Limb (tissue), 2 donors: ENCODE results near the gene WNT11.

ENCODE experiments used
- DNase-seq, 2 donors: peaks; one replicate each; pipeline ENCODE4 v3.0.0-alpha.2; 2016; ENCODE audit errors: extremely low spot score in 2 of 2

The WNT11 gene

DNA sequence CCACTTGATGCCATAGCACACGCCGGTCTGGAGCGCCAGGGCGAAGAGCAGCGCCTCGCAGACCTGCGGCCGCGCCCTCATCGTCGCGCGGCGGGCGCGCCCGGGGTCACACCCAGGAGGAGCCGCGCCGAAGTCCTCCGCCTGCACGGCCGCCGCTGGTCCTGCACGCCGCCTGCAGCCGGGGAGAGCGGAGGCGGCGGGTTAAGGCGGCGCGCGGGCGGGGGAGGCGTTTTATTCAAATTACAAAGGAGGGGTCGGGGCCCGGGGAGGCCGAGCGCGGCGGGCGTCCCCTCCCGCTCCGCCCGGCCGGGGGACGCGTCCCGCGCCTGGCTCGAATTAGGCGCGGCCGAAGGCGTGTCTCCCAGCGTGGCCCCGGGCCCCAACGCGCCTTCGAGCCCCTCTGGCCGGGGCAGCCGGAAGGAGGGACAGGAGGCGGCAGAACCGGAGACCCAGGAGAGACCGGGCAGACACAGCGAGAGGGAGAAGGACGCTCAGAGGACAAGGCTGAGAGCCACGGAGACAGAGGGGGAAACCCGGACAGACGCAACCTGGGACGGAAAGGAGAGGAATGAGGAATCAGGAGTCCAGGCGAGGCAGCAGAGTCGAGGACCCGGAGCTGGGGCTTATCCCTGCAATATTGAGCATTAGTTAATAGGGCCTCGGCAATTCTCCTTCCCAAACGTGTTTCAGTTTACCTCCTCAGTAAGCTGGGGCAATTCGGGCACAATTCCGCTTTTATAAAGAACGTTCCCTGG, at the start of gene WNT11:
Gene WNT11, minus strand, starts transcription at position 176 of the 755 bp plus-strand sequence. Its CDS starts 95 bp downstream, at position 81.
- DNase-seq: peak in 1 of 2 donors; percentile 75

DNA sequence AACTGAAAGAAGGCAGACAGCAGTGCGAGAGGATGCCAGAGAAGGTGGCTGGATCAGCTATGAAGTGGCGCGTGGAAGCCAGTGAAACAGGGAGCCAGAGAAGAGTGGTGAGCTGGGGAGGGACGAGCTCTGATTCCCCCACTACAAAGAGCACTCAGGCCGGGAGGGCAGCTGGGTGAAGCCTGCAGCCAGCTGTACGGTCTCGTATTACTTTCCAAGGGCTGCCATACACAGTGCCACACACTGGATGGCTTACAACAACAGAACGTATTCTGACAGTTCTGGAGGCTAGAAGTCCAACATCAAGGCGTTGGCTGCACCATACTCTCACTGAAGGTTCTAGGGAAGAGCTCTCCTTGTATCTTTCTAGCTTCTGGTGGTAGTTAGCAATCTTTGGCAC, 47.1 kb upstream of the WNT11 start:
- DNase-seq: no peak

DNA sequence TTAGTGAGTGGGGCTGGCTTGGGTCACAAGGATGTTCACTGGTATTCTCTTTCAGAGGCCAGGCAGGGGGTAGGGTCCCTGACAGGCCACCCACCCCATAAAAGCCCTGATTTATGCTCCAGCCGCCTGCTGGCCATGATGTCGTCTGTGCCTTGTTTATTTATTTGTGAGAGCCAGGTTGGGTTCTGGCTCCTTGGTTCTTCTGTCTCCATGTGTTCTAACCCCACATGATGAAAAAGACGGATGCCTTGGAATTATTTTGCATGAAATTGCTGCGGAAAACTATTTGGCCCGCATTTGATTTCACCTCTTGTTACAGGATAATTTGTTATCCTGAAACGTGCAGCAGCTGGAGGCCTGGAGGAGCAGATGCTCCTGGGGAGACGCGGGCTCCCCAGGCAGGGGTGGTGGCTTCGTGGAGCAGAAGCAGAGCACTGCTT, 46.3 kb upstream of the WNT11 start:
- no peak for DNase-seq

DNA sequence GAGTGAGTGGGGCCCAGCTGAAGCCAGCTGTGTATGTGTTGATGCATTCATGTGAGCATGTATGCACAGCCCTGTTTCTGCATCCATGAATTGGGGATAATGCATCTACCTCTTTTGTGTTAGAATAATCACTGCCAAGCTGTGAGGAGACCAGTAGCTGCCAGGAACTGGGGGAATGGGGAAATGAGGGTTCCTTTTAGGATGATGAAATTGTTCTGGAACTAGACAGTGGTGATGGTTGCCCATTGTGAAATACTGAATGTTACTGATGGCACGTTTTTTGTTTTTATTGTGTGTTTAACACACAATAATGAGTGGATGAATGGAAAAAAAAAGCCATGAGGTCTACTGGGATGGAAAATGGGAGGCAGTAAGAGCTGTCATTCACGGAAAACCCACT, 45.3 kb upstream of the WNT11 start:
- no peak for DNase-seq

DNA sequence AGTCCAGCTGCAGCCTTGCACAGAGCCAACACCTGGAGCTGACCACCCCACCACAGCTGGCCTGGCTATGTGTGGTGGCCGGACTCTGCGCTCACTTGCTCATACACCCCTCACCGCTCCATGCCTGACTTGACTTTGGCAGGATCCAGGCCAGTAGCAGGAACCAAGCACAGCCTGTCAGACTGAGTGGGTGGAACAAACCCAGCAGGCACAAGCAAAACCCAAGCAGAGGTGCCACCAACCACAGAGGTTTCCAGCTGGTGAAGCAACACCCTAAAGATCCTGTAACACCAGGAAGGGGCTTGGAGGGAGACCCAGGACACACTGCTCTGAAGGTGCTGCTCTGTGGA, 44.9 kb upstream of the WNT11 start:
- no peak for DNase-seq

DNA sequence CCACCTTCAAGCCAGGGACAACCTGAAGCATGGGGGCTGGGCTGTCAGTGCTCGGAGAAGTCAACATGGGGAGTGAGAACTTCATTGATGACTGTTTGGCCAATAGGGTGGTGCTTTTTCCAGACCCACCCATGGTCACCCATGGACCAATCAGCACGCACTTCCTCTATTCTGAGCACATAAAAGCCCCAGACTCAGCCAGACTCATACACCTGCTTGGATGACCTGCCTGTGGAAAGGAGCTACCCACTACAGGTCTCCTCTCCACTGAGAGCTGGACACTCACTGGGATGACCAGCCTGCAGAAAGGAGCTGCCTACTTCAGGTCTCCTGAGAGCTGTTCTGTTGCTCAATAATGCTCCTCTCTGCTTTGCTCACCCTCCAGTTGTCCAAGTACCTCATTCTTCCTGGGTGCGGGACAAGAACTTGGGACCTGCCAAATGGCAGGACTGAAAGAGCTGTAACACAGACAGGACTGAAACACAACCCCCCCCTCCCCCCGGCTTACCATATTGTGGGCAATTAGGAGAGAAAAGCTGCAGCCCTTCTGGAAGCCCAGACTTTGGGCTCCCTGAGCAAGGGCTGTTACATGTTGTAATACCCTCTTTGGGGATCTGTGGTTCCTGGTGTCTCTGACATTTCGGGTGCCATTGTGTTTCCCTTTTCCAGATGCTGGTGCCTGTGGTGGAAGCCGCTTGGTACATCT, 44.4 kb upstream of the WNT11 start:
- DNase-seq: no peak

DNA sequence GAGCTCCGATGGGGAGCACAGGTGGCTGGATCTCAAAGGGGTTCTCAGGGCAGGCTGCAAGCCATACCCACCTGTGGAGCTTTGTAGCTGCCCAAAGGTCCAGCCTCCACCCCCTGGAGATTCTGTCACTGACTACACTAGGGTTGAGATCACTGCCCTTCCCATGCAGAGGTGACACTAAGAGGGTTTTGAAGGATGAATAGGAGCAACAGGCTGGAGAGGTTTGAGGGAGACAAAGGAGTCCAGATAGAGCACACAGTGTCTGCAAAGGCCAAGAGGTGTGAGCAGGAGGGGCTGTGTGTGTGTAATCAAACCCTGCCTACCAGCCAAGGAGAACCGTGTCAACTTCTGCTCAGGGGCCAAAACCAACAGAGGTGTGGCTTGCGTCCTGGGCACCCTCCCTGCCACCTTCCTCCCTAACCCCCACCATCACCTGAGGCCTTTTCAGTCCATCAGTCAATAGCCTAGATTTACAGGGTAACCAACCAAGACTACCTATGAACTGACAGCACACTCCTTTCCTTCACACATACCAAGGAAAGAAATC, 43.0 kb upstream of the WNT11 start:
- no peak for DNase-seq

DNA sequence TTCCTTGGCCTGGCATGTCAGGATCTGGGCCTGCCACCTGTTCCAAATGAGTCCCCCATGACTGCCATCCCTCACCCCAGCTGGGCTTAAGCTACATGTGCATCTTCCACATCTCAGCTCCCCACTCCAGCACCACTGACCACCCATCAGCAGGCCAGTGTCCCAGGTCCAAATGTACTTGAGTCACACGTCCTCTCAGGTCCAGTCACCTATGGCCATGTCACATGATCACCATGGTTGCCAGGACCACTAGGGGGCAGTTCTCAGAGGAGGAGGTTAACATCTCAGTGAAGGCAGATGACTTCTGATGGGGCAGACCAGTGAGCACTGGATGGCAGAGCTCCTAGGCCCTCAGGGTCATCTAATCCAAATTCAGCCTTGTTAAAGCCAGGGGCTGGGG, 41.9 kb upstream of the WNT11 start:
- no peak for DNase-seq

DNA sequence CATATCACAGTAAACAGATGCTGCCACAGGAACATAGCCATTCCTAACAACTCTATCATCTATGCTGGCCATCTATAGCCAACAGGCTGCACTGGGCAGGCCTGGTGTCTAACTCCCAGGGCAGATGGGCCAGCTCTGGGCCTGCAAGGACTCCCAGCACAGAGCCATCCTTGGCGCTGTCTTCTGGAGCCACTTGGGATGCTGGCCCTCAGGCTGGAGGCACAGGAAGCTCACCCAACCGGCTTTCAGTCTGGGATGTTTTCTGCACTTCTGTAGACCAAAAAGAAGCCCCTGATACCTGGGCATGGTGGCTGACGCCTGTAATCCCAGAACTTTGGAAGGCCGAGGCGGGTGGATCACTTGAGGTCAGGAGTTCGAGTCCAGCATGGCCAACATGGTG, 40.8 kb upstream of the WNT11 start:
- DNase-seq: no peak

DNA sequence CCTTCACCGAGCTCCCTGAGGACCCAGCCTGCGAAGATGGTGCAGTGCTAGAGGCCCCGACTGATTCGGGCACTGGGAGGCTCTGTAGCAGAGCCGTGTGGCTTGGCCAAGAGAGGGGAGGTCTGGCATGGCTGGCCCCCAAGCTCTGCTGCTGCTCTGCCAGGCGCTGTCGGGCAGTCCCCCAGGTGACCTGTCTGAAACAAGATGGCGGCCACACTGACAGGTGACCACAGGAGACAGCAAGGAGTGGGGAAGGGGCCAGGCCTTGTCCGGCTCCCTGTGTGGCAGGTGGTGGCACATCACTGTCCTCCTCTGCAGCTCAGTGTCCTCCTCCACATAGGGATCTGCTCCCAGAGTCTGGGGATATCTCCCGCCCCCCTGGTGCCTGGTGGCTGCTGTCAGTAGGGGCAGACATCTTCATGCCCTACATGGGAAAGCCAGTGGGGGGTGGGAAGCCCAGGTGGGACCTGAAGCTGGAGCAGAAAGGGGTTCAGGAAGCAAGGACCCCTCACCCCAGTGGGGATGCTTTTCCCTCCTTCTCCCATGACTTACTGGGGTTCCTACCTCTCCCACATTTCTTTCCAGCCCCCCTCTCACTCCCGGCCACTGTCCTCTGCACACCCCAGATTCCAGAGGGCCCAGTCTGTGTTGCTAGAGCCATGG, 40.1 kb upstream of the WNT11 start:
- DNase-seq: no peak

DNA sequence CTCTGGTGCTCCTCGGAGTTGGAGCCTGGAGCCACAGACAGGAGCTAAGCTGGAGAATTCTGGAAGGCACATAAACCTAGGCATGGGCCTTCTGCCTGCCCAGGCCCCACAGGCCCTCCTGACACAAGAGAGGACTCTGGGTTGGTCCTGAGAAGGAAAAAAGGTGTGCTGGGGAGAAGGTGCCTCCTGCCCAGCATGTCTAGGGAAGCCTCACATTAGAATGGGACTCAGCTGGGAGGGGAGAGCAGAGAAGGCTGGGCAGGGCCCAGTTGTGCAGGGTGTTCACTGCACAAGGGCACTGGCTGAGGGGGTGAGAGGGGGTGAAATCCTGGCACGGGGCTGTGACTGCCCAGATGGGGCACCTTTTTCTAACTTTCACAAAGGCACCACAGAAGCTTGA, 39.4 kb upstream of the WNT11 start:
- no peak for DNase-seq

DNA sequence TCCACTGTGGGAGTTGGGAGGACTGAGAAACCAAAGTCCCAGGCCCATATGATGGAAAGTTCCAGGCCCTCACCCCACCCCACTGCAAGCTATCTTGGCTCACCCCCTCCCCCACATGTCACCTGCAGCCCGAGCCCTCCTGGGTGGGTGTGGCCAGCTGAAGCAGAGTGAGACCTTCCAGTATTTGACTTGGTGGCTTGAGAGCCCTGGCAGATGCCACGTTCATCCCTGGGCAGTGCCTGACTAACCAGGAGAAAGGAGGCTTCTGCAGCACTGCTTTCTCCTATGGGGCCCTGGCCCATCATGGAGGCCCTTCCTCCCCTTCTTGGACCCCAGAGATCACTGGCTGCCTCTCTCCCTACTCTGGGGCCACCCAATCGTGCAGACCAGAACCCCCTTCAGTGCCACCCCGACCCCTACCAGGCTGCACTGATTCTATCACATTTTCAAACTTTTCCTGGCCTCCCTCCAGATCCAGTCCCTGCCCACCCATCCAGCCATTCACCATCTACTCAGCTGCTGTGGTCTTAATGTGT, 38.1 kb upstream of the WNT11 start:
- no peak for DNase-seq

DNA sequence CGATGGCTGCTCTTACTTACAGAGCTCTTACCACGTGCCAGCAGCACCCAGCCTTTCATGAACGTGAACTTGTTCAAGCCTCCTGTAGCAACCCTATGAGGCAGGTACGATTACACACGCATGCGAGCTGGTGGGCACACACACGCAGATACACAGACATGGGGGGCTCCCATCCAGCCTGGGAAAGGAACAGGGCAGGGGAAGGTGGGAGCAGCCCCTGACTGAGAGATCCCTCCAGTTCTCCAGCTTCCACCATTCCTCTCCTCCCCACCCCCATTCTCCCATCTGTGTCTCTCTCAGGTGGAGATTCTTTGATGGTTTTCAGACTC, 37.6 kb upstream of the WNT11 start:
- no peak for DNase-seq

DNA sequence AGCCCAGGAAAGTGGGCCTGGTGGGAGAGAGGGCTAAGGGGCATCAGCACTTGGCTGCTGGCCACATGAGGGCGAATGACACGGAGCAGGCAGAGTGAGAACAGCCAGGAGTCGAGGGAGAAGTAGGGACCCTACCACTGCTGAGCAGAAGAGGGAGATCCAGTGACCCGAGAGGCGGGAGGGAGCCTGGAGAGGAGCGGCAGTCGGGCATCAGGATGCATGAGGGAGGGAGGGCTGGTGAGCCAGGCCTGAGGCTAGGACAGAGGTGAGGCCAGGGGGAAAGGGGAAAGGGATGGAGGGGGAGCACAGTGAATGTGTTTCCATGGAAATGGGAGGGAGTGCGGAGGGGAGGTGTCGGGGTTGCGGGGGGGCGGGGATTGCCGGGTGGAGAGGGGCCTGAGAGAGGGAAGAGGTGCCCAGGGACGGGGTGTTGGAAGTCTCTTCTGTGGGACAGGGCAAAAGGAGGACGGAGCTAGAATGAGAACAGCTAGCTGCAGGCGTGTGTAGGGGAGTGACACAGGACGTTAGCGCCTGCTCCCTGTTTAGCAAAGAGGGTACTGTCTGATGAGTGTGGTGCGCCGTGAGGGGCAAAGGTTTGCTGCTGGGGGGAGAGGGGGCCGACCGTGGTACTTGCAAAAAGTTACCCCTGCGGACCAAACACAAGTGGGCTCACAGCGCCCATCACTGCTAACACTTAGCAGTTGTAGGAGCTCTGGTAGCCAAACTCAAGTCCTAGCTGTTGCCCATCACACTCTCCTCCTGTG, 37.1 kb upstream of the WNT11 start:
- DNase-seq: peak in 1 of 2 donors; percentile 59

DNA sequence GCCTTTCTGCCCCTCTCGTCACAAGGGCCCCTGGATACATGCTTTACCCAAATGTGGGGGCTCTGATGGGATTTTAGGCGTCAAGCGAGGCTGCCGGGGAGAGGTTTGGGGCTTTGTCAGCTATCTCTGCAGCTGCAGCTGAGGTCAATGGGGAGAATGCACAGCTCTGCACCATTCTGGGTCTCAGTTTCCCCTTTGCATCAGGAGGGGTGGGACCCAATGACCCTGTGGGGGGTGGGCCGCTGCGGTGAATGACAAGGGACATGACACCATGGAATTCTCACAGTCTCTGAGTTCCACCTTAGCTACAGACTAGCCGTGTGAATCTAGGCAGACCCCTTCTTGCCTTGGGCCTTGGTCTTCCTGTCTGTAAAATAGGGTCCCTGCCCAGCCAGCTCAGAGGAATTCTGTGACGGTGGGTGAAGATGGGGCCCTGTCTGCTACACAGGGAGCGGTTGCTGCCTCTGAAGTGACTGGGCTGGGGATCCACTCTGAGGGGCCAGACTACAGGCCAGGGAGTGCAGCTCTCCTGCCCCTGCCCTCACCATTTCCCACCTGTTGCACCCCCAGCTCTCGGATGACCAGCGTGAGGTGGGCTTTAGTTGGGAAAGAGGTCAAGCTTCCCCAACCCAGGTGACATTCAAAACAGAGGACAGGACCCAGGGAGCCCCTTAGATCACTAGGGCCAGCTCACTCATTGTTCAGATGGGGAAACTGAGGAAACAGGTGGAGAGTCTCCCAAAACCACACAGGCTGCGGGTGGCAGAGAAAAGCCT, 35.9 kb upstream of the WNT11 start:
- DNase-seq: no peak

DNA sequence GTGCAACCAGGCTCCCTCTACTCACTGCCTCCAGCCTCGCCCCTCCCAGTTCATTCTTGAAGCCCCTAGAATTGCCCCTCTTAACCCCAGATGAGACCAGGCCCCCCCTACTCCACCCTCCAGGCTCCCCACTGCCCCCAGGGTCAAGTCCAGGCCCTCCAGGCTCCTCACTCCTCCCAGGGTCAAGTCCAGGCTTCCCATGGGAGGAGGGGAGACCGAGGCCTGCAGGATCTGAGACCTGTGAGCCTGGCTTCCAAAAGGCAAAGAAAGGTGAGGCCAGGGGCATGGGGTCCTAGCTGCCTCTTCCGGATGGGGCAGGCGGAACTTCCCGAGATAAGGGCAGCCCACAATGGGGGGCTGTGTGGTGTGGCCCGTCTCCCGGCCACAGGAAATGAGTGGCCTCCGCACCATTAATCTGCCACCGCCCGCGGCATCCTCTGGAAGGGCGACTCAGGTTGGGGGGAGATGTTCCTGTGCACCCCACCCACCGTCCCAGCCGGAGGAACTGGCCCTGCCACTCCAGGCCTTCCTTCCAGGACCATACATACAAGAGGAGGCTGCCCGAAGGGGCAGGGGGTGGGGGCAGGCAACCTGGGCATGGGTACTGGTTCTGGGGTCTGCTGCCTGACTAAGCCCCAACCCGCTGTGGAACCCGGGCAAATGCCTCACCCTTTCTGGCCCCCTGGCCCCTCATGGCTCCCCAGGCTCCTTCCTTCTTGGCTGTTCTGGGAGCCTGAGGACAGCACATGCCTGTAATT, 35.1 kb upstream of the WNT11 start:
- no peak for DNase-seq

DNA sequence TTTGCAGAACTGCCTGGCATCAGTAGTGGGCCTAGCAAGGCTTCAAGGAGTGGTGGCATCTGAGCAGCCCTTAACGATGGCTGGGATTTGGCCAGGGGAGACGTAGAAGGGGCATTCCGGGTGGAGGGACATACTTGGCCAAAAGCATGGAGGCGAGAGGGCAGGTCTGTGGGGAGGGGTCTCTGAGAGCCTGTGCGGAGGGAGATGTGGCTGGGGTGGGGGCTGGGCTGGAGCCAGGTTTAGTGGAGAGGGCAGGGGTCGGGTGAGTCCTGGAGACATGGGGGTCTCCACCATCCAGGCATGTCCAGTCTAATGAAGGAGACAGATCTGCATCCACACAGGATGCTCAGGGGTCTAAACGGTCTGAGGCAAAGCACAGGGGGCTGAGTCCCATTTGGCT, 34.4 kb upstream of the WNT11 start:
- DNase-seq: no peak

DNA sequence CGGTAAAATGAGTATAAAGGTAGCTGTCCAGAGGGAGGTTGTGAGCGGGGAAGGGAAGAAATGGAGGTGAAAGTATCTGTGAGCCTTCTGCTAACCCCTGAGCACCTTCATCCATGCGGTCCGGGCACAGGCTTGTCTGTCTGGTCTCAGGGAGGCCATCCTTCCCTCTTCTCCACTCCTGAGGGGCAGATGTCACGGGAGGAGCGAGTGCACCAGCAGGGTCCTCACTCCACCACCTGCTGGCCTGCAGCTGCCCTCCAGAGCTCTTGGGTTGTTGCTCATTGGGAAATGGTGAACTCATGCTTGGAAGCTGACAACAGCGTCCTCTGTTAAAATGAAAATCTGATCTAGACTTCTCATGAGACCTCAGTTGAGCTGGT, 33.8 kb upstream of the WNT11 start:
- no peak for DNase-seq

DNA sequence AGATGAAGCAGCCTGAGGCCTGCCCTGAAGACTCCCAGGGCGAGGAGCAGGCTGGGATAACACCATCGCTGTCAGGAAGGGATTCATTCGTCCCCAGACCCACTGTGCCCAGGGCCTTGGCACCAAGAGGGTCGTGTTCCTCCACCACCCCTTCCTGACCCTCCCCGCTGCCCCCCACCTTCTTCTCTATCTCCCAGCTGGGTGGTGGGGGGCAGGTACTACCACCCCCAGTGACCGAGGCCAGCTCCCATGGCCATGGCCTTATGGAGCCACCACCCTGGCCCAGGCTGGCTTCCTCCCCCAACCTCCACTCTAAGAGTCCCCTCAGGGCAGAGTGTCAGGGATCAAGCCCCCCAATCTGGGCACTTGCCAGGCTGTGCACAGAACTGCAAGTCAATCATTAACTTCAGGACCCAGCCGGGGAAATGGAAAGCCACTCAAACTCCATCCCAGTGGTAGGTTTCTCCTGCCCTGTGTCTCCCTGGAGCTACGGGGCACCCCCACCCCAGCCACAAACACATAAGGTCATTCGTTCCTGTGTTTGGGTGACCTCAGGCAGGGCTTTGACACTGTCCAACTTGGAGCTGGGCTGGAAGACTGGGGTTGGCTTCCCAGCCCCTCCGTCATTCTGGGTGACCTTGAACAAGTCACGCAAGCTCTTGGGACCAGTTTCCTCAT, 33.3 kb upstream of the WNT11 start:
- DNase-seq: no peak
